HG02798 (cell line): ENCODE results near the gene BTRC.

ENCODE experiments used
- ATAC-seq: cut with Tn5 transposase; IDR thresholded peaks from one replicate; pipeline ENCODE4 v1.9.1; 2021; ENCODE audit warnings: mild to moderate bottlenecking; ENCODE audit not compliant: unreplicated experiment, poor library complexity

Gene BTRC

DNA sequence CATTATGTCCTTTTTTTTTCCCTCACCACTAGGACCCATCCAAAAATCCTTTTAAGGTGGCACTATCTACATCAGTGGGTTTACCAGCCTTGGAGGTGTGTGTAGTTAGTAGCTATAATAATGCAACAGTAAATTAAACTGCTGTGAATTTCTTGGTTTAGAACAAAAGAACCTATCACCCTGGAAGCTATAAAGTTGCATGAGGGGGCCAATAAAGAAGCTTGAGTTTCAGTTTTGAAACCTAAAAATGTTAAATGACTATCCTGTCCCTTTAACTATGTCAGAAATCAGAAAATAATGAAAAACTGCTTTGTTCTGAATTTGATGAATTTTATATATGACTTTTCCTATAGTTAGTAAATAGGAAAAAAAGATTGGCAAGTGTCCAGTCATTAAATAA, 153.9 kb downstream of the BTRC start:
- ATAC-seq, result no peak

- ATAC-seq, result no peak
Observed at GRCh38 chr10:101511938-101512337, 158.0 kb downstream of the BTRC start.

DNA sequence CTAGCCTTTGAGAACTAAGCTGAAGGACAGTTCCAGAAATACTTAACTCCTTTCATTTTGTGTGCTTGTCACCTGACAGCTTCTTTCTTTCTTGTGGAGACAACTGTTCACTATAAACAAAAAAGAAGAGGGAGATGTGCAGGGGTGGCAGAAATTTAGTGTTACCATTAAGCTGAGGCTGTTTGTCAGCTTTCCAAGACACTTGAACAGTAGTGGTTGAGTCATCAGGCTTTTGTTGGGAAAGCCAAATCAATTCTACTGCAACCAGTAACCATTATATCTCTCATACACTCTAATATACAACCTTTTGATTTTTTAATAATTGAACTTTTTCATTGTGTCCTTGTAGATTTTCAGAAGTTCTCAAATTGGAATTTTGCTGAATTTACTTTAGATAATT, 158.8 kb downstream of the BTRC start:
- ATAC-seq, result no peak

- no peak for ATAC-seq
Observed at GRCh38 chr10:101513733-101514132, 159.8 kb downstream of the BTRC start.

DNA sequence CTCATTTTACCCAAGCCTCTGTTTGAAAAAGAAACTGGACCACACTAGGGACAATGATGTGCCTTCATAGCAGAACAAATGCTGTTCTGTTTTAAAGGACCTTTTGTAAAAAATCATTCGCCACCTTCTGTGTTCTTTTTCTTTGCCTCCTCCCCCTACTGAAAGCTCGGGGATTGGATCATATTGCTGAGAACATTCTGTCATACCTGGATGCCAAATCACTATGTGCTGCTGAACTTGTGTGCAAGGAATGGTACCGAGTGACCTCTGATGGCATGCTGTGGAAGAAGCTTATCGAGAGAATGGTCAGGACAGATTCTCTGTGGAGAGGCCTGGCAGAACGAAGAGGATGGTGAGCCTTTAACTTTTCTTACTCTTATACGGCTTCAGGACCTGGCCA, 171.9 kb downstream of the BTRC start:
- ATAC-seq, result no peak

DNA sequence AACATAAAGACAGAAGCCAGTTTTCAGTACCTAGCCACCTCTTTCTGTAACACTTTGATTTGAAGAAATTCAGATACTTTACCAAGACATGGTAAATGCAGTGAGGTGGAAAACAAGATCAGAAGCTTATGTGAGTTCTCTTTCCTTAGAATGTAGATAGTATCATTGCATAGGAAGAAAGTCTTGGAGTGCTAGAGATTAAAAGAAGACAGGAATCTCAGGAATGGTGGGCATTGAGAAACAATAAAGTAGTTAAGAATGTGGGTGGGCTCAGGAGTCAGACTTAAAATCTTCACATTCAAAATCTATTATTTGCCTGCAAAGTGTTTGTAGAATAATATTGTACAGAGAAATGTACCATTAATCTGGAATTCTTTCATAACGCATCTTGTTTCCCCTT, 175.2 kb downstream of the BTRC start:
- ATAC-seq, result no peak

GRCh38 chr10:101529725-101530553, 176.0 kb downstream of the BTRC start:
- ATAC-seq, result no peak

DNA sequence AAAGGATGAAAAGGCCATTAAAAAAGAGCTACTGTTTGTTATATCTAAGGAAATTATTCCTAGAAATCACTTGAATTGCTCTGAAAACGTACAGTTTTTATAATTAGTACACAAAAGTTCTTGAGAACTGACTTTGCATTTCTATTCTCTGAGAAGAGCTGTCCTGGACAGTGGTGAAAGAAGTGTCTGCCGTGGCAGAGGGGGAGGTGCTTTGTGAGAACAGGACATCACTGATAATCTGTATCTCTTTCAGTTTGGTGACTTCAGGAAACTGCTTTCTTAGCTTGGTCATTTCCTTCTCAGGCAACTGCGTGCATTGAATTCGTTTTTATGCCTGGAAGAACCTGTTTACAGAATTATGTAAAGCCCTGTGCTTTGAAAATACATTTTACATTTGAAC, 182.0 kb downstream of the BTRC start:
- ATAC-seq, result no peak

GRCh38 chr10:101536800-101537199, 182.8 kb downstream of the BTRC start:
- ATAC-seq, result no peak

- no peak for ATAC-seq
Observed at GRCh38 chr10:101538446-101538845, 184.5 kb downstream of the BTRC start.

GRCh38 chr10:101545898-101546297, 191.9 kb downstream of the BTRC start:
- ATAC-seq, result no peak

- no peak for ATAC-seq
Observed at GRCh38 chr10:101550965-101551364, 197.0 kb downstream of the BTRC start.

DNA sequence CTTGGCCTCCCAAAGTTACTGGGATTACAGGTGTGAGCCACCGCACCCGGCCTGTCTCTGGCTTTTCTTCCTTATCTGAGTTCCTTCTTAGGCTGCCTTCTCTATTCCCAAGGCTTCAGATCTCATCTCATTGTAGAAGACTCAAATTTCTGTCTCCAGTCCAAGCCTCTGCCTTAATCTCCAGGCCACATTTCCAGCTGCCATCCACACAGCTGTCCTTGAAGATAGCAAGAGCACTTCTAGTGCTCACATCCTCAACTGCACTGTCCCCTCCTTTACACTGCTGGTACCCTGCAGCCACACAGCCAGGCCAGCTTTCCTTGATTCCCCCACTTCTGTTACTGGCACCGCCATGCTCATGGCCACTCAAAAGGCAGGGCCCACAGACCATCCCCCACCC, 198.5 kb downstream of the BTRC start:
- ATAC-seq, result no peak

DNA sequence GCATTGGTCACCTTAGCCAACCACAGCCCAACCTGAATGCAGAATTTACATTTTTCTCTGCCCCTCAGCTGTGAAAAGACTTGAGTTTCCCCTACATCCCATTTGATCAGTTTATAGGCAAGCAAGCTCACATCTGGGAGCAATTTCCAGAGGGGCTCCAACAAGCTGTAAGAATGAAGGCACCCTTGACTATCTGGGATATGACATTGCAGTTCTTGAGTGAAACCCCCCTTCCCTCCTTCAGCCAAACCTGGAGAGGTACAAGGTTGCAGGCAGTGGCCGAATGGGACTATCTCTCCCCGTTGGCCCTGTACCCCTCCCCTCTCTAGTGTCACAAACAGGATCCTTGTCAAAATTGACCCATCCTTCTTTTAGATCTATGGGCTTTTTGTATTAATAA, 203.6 kb downstream of the BTRC start:
- ATAC-seq, result no peak

GRCh38 chr10:101558204-101558603, 204.2 kb downstream of the BTRC start:
- no peak for ATAC-seq

DNA sequence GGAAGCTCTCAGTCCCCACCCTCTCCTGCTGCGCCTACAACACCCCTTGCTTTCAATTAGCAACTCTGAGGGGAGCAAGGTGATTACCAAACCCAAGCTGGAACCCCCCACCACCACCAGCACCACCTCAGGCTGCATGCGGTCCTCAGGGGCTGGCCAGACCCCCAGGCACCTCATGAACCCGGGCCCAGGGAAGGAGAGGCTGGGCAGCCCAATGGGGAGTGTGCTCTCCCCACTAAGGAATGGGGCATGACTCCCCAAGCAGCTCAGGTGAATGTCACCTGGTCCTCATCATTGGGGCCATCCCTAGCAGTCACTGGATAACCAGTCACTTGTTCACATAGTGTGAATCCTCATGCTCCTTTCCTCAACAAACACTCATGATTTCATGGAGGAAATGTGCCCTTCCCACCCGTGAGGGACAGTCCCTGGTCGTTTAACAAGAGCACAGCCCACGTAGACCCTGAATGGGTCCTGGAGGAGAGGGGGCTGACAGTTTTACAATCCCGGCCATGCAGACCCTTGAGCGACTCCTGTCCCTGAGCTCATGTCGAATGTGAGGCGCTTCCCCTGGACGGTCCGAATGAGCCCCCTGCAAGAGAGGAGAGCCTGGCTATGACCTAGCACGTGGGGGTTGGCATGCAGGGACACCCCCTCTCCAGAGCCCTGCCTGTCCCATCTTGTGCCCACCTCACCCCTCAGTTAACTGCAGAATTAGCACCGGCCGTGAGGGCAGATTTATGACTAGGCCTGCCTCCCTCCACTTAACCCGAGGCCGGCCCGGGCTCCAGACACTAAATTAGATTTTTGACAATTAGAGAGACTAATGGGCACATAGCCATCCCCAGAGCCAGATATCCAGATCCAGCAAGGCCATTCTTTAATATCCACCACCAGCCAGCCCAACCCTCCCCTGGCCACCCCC, 205.0 kb downstream of the BTRC start:
- ATAC-seq, result no peak

DNA sequence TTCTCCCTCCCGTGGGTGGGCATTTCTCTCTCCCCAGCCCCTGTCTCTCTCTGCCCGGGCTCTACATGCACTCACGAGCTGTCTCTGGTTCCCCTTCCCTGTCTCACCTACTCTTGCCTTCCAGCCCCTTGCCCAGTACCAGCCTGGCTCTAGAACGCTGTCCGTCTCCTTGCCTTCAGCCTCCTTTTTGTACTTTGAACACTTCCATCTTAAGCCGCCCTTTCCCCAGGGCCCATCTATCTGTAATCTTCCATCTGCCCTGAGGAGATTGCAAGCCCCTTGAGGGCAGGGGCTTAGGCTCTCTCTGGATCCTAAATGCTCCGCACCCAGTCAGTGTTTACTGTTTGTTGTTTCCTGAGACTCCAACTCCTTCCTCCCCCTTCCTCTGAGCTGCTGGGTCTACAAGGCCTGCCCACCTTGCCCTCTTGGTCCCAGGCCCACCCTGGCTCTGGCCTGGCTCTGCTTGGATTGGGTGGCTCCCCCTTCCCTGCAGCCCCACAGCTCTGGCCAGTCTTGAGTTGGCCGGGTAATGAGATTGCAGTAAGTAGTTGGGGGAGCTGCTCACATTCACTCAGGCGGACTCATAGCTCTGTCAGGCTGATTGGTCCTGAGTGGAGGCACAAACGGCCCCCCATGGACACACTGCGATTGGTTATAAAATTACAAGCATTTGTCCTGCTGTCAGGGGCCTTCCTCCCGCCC, 205.8 kb downstream of the BTRC start:
- ATAC-seq, result no peak

DNA sequence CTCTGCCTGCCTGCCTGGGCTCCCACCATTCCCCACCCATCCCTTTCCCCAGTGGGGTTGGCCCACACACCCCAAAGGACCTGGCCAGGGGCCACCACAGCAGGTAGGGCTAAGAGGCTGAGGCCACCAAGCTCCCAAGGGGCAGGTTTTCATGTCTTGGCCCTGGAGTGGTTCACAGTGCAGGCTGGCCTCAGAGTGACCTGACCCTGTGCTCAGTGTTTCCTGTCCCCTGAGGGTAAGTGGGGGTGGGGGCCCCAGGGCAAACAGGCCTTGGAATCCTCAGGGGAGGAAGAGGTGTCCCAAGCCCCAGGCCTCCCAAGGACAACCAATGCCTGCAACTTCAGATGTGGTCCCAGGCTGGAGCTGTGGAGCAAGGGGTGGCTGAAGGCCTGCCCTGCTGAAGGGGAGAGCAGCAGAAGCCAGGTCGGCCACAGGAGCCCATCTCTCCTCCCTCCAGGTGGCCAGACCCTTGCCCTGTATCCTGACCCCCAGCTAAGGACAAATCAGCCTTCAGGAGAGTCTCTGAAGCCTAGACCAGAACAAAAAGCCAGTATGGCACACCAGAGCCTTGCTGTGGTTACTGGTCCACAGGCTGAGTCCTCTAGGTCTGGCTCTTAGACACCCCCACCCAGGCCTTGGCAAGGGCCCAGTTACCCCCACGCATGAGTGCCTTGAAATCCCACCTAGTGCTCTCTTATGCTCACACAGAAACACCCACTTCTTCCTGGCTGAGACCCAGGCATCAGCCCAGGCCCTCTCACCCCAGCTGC, 206.5 kb downstream of the BTRC start:
- ATAC-seq, result no peak

- ATAC-seq, result no peak
Observed at GRCh38 chr10:101561068-101561915, 207.3 kb downstream of the BTRC start.
